ENCODE measurements around the gene TSPYL1.
A peak's percentile ranks its signal among the peaks of the same experiment; 100 is the strongest.

Gene TSPYL1

GRCh38 chr6:116280161-116280932 lies 617 bp upstream of the TSPYL1 start (continued):
- TF ChIP-seq ZNF704 (tag by site-specific recombination; IDR thresholded peaks at IDR 0.05) (no peak), YY2 (tag by site-specific recombination; IDR thresholded peaks at IDR 0.05) (peak; percentile 65; the same call in 1 of the 2 replicates), PRDM10 (tag by site-specific recombination; IDR thresholded peaks at IDR 0.05) (peak; percentile 41; the same call in 1 of the 2 replicates), HIC1 (tag by site-specific recombination; IDR thresholded peaks at IDR 0.05) (no peak), ZNF280D (tag by site-specific recombination; IDR thresholded peaks at IDR 0.05) (no peak), PRDM1 (tag by site-specific recombination; IDR thresholded peaks at IDR 0.05) (peak; percentile 22; the same call in 1 of the 2 replicates), ZNF274 (IDR thresholded peaks at IDR 0.05; ENCODE audit: low read length) (no peak), ZNF274 (tag by site-specific recombination; IDR thresholded peaks at IDR 0.05; ENCODE audit: borderline replicate concordance) (no peak), ZNF645 (tag by site-specific recombination; IDR thresholded peaks at IDR 0.05) (no peak), ZNF37A (tag by site-specific recombination; IDR thresholded peaks at IDR 0.05) (no peak), ZNF391 (tag by site-specific recombination; IDR thresholded peaks at IDR 0.05; ENCODE audit: borderline replicate concordance, low read depth) (no peak), ZNF112 (tag by site-specific recombination; IDR thresholded peaks at IDR 0.05) (no peak), ZNF521 (tag by site-specific recombination; IDR thresholded peaks at IDR 0.05) (no peak), ZNF621 (tag by site-specific recombination; IDR thresholded peaks at IDR 0.05) (no peak), ZNF398 (tag by site-specific recombination; IDR thresholded peaks at IDR 0.05) (0 out of 2 replicates have a peak, but pooled peaks have one; percentile 13), ZIC2 (tag by site-specific recombination; IDR thresholded peaks at IDR 0.05) (no peak), ZNF239 (tag by site-specific recombination; IDR thresholded peaks at IDR 0.05) (no peak)

Measured in HEK293 (cell line).